OCI-LY7 (cell line): ENCODE data around the gene RCVRN.

ENCODE experiments used
- EZH2phosphoT487 ChIP-seq: fragments of 200-600 bp; sonication (generic); IDR thresholded peaks from 2 replicates; pipeline ENCODE4 v1.6.1; 2018; ENCODE audit warnings: low read depth, borderline replicate concordance, mild to moderate bottlenecking, mixed run types, antibody characterized with exemption, low read length, moderate library complexity, mixed read lengths
- TF ChIP-seq, protein P1 (sequence below): fragments of 200-600 bp; sonication (generic); conservative IDR thresholded peaks from 2 replicates; pipeline ENCODE4 v1.5.1; 2014; ENCODE audit warnings: mild to moderate bottlenecking, antibody characterized with exemption, low read length, moderate library complexity, mixed read lengths

GRCh38 chr17:9917131-9917530 is 12.1 kb upstream of the RCVRN start:
- TF ChIP-seq, protein P1, sequence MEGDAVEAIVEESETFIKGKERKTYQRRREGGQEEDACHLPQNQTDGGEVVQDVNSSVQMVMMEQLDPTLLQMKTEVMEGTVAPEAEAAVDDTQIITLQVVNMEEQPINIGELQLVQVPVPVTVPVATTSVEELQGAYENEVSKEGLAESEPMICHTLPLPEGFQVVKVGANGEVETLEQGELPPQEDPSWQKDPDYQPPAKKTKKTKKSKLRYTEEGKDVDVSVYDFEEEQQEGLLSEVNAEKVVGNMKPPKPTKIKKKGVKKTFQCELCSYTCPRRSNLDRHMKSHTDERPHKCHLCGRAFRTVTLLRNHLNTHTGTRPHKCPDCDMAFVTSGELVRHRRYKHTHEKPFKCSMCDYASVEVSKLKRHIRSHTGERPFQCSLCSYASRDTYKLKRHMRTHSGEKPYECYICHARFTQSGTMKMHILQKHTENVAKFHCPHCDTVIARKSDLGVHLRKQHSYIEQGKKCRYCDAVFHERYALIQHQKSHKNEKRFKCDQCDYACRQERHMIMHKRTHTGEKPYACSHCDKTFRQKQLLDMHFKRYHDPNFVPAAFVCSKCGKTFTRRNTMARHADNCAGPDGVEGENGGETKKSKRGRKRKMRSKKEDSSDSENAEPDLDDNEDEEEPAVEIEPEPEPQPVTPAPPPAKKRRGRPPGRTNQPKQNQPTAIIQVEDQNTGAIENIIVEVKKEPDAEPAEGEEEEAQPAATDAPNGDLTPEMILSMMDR: no peak
- no peak for TF ChIP-seq EZH2phosphoT487
